Sigmoid colon (tissue), 7 donors: Measurements from ENCODE around the gene SUSD1. TPM values are rescaled to one million over a fixed set of nuclear protein-coding genes. Genes with fewer than 3 reads are reported as not detected.

Experiments used
- DNase-seq: peaks from one replicate; pipeline ENCODE4 v3.0.0-alpha.2; 2019
- H3K27ac ChIP-seq, 4 donors: fragments of 200-600 bp; sonication (generic); one replicate each; pipeline ENCODE4 v1.5.1; 2016 to 2019; ENCODE audit warnings: mild to moderate bottlenecking in 1 of 4
- H3K27me3 ChIP-seq, 3 donors: fragments of 200-600 bp; sonication (generic); one replicate each; pipeline ENCODE4 v1.5.1; 2019; ENCODE audit warnings: mild to moderate bottlenecking in 1 of 3
- H3K36me3 ChIP-seq, 4 donors: fragments of 200-600 bp; sonication (generic); one replicate each; pipeline ENCODE4 v1.5.1; 2016 to 2019
- H3K4me1 ChIP-seq, 4 donors: fragments of 200-600 bp; sonication (generic); one replicate each; pipeline ENCODE4 v1.5.1; 2017 to 2019
- H3K4me3 ChIP-seq, 4 donors: fragments of 200-600 bp; sonication (generic); one replicate each; pipeline ENCODE4 v1.5.1; 2017 to 2019; ENCODE audit warnings: mild to moderate bottlenecking in 2 of 4, moderate library complexity in 1 of 4
- H3K9me3 ChIP-seq, 4 donors: fragments of 200-600 bp in 3 of 4; sonication (generic) in 3 of 4; one replicate each; pipeline versions ENCODE4 v1.5.1 to v1.6.1; 2013 to 2019
- EP300 ChIP-seq, 4 donors: sonication (generic); formaldehyde crosslinking; IDR thresholded peaks; one replicate each; pipeline ENCODE4 v1.6.1; 2017; ENCODE audit warnings: antibody characterized with exemption in 4 of 4
- POLR2A ChIP-seq, 2 donors: fragments of 450-650 bp; IDR thresholded peaks; one replicate each; pipeline ENCODE4 v1.6.1; 2016; ENCODE audit warnings: antibody characterized with exemption in 2 of 2, mild to moderate bottlenecking in 2 of 2, moderate library complexity in 2 of 2
- POLR2AphosphoS5 ChIP-seq, 4 donors: sonication (generic); formaldehyde crosslinking; IDR thresholded peaks; one replicate each; pipeline ENCODE4 v1.6.1; 2017; ENCODE audit warnings: antibody characterized with exemption in 4 of 4
- WGBS, 2 donors: extraction: QIAGEN DNeasy Blood & Tissue Kit; methylation state at CpG; one replicate each; pipeline ENCODE4 v1.1.7; 2013; 5-methylcytosine and 5-hydroxymethylcytosine counted together
- intact Hi-C: fragments of 100-400 bp; cut with DNase I; formaldehyde crosslinking; loops from one replicate; pipeline ENCODE4 v1.15.1; 2023
- polyA plus RNA-seq, 3 donors: library from polyadenylated mRNA; stranded (reverse); fragments of 200-250 nt; gene quantifications; one replicate each; pipeline ENCODE4 v1.2.3, GENCODE V29; 2013
- total RNA-seq, 4 donors: library from RNA; depleted of rRNA; stranded (reverse); fragments of >200 nt; gene quantifications; one replicate each; pipeline ENCODE4 v1.1.0, GENCODE V29; 2016
- TF ChIP-seq, protein P1 (sequence below), 4 experiments: fragments of 450-650 bp in 3 of 4; fragments of 200-600 bp in 1 of 4; IDR thresholded peaks; one replicate each; pipeline ENCODE4 v1.5.1; 2016 to 2019; ENCODE audit warnings: antibody characterized with exemption in 4 of 4, mild to moderate bottlenecking in 3 of 4, moderate library complexity in 2 of 4
- donor health status: healthy with polysubstance abuse.
- donor health status: Bipolar disorder and iron deficiency.
- donor health status: healthy.

The SUSD1 gene
- total and polyA plus RNA-seq, 7 donors, result 1.8 to 10.7 (median 4.7) TPM

DNA sequence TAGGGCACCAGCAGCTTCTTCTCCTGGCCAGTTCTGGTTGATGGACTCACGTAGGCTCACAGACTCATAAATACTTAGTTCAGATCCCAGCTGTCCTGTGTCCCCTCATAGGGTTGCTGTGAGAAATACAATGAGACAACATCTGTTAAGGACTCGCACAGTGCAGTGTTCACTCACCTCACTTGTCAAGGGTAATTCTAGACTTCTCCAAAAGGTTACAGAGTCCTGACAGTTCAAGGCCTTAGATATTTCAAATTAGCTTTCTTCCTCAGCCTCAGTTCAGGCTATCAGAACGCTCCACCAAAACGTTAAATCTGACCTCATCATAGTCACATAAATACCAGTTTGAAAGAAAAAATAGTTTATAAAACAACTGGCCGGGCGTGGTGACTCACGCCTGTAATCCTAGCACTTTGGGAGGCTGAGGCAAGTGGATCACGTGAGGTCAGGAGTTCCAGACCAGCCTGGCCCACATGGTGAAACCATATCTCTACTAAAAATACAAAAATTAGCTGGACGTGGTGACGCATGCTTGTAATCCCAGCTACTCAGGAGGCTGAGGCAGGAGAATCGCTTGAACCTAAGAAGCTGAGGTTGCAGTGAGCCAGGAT lies 172.1 kb downstream of the SUSD1 start:
- 86 to 87% methylated on average over 11 of the region's 11 CpGs for WGBS, 2 donors
- no peaks in the 10 kb centered on the region for H3K9me3 ChIP-seq
- H3K4me3 ChIP-seq, result no peak overlapping the region
- intact Hi-C loops, result no loop called here
- H3K27ac ChIP-seq, result no peak overlapping the region
- no peaks in the 10 kb centered on the region for H3K36me3 ChIP-seq
- DNase-seq, result no peak
- no peaks in the 10 kb centered on the region for H3K27me3 ChIP-seq
- H3K4me1 ChIP-seq, result no peaks in the 10 kb centered on the region
- TF ChIP-seq POLR2AphosphoS5 (IDR thresholded peaks at IDR 0.05), result no peak
- no peak for TF ChIP-seq POLR2A (IDR thresholded peaks at IDR 0.05)
- TF ChIP-seq, protein P1, sequence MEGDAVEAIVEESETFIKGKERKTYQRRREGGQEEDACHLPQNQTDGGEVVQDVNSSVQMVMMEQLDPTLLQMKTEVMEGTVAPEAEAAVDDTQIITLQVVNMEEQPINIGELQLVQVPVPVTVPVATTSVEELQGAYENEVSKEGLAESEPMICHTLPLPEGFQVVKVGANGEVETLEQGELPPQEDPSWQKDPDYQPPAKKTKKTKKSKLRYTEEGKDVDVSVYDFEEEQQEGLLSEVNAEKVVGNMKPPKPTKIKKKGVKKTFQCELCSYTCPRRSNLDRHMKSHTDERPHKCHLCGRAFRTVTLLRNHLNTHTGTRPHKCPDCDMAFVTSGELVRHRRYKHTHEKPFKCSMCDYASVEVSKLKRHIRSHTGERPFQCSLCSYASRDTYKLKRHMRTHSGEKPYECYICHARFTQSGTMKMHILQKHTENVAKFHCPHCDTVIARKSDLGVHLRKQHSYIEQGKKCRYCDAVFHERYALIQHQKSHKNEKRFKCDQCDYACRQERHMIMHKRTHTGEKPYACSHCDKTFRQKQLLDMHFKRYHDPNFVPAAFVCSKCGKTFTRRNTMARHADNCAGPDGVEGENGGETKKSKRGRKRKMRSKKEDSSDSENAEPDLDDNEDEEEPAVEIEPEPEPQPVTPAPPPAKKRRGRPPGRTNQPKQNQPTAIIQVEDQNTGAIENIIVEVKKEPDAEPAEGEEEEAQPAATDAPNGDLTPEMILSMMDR (IDR thresholded peaks at IDR 0.05), result no peak
- no peak for TF ChIP-seq EP300 (IDR thresholded peaks at IDR 0.05)

DNA sequence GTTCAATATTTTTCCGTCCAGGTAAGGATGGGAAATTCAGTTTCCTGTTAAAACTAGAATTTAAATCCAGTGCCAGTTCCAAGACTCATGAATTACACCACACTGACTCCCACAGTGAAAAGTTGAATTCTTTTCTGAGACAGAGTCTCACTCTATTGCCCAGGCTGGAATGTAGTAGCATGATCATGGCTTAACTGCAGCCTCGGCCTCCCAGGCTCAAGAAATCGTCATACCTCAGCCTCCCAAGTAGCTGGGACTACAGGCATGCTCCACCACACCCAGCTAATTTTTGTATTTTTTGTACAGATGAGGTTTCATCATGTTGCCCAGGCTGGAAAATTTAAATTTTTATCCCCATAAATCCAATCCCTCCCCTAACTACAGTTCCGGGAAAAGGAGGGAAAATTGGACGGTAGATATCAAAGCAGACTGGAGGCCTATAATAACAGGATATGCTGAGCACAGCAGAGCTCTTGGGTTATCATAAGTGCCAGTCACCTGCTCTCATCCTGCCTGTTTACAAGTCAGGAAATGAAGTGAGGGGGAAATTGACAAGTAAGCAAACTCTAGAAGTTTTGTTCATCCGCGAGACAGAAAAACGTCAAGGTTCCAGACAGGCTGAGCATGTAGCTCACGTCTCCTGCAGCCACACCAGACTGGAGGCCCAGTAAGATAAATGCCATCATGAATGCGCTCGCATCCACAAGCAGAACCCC lies 172.8 kb downstream of the SUSD1 start:
- TF ChIP-seq POLR2A (IDR thresholded peaks at IDR 0.05), result no peak
- TF ChIP-seq EP300 (IDR thresholded peaks at IDR 0.05), result no peak
- DNase-seq, result no peak
- Histone ChIP-seq H3K36me3 (no peaks in the 10 kb centered on the region), H3K4me1 (no peaks in the 10 kb centered on the region), H3K27me3 (no peaks in the 10 kb centered on the region), H3K9me3 (no peaks in the 10 kb centered on the region), H3K4me3 (no peak overlapping the region), H3K27ac (no peak overlapping the region)
- WGBS, 2 donors, result 74 to 90% methylated on average over 11 of the region's 11 CpGs
- intact Hi-C loops, result no loop called here

GRCh38 chr9:112000743-112001142 lies 174.4 kb downstream of the SUSD1 start:
- TF ChIP-seq, protein P1 (IDR thresholded peaks at IDR 0.05), result no peak
- TF ChIP-seq EP300 (IDR thresholded peaks at IDR 0.05), result no peak
- no peak for TF ChIP-seq POLR2AphosphoS5 (IDR thresholded peaks at IDR 0.05)
- TF ChIP-seq POLR2A (IDR thresholded peaks at IDR 0.05), result no peak
- Histone ChIP-seq H3K4me1 (no peaks in the 10 kb centered on the region), H3K9me3 (no peaks in the 10 kb centered on the region), H3K36me3 (no peaks in the 10 kb centered on the region), H3K27ac (no peak overlapping the region), H3K4me3 (no peak overlapping the region), H3K27me3 (no peaks in the 10 kb centered on the region)
- WGBS, 2 donors, result 91 to 94% methylated on average over 3 of the region's 3 CpGs
- intact Hi-C loops, result no loop called here
- no peak for DNase-seq

DNA sequence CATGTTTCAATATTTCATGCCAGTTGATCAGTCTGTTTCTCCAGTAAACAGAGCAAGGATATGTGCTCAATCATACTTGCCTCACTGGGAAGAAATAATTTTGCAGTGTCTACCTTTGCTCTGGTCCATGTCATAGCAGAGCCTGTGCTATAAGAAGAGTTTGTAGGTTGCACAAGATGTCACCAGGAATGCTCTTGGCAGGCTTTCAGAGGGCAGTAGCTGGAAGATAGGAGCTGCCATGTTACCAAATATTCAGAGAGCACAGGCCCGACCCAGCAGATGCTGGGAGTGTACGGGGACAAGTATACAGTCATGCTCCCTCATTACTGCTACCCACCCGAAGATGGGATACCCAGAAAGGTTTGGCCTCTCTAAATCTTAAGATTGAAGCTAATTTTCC lies 175.8 kb downstream of the SUSD1 start:
- TF ChIP-seq POLR2AphosphoS5 (IDR thresholded peaks at IDR 0.05) (no peak), POLR2A (IDR thresholded peaks at IDR 0.05) (no peak), EP300 (IDR thresholded peaks at IDR 0.05) (no peak)
- TF ChIP-seq, protein P1 (IDR thresholded peaks at IDR 0.05), result no peak
- H3K4me1 ChIP-seq, result no peaks in the 10 kb centered on the region
- no peak for DNase-seq
- no peaks in the 10 kb centered on the region for H3K36me3 ChIP-seq
- intact Hi-C loops, result no loop called here
- H3K27ac ChIP-seq, result no peak overlapping the region
- H3K27me3 ChIP-seq, result no peaks in the 10 kb centered on the region
- H3K9me3 ChIP-seq, result no peaks in the 10 kb centered on the region
- H3K4me3 ChIP-seq, result no peak overlapping the region
- 87 to 89% methylated on average over 3 of the region's 3 CpGs for WGBS, 2 donors

DNA sequence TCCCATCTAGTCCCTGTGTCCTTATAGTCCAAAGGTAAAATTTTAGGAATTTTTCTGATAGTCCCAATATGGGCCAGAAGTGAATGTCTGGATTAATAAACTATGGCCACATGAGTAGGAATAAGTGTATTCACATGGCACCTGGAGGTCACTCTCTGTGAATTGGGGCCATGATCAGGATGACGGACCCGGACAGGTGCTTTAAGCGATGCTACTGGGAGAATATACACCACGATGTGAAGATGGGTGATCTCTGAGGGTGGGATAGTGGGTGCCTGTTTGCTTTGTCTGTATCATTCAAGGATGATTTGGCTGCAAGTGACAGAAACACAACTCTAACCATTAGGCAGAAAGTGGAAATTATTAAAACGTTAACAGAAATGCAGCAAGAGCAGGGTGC lies 177.3 kb downstream of the SUSD1 start:
- intact Hi-C loops, result no loop called here
- Histone ChIP-seq H3K9me3 (no peaks in the 10 kb centered on the region), H3K4me1 (no peaks in the 10 kb centered on the region), H3K27ac (no peak overlapping the region), H3K36me3 (no peaks in the 10 kb centered on the region), H3K4me3 (no peak overlapping the region), H3K27me3 (no peaks in the 10 kb centered on the region)
- DNase-seq, result no peak
- TF ChIP-seq EP300 (IDR thresholded peaks at IDR 0.05) (no peak), POLR2AphosphoS5 (IDR thresholded peaks at IDR 0.05) (no peak), POLR2A (IDR thresholded peaks at IDR 0.05) (no peak)
- TF ChIP-seq, protein P1 (IDR thresholded peaks at IDR 0.05), result no peak
- WGBS, 2 donors, result 95% methylated on average over 5 of the region's 5 CpGs
